Measurements from ENCODE around the gene NEK4. TPM values are rescaled to one million over a fixed set of nuclear protein-coding genes. Genes with fewer than 3 reads are reported as not detected.
A peak's percentile ranks its signal among the peaks of the same experiment; 100 is the strongest.

The NEK4 gene
- total RNA-seq, 6 experiments from 2014 or later, result 19.9 to 25.0 (median 21.7) TPM

DNA sequence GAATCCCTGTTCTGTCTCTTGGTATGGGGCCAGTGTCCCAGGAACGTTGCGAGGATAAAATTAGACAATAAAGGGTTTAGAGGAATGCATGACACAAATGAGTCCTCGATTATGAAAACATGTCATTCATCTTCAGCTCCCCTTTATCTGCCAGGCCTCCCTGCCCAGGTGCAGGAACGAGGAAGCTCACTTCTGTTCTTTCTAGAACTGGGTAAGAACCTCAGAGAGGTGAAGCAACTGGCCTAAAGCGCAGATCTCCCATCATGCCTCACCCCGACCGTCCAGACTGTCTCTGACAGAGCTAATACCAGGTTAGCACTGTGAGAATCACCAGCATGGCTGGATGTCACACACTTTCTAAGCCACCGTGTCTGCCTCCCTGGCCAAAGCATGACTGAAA, 5.1 kb upstream of the NEK4 start:
- TF ChIP-seq, protein P1, sequence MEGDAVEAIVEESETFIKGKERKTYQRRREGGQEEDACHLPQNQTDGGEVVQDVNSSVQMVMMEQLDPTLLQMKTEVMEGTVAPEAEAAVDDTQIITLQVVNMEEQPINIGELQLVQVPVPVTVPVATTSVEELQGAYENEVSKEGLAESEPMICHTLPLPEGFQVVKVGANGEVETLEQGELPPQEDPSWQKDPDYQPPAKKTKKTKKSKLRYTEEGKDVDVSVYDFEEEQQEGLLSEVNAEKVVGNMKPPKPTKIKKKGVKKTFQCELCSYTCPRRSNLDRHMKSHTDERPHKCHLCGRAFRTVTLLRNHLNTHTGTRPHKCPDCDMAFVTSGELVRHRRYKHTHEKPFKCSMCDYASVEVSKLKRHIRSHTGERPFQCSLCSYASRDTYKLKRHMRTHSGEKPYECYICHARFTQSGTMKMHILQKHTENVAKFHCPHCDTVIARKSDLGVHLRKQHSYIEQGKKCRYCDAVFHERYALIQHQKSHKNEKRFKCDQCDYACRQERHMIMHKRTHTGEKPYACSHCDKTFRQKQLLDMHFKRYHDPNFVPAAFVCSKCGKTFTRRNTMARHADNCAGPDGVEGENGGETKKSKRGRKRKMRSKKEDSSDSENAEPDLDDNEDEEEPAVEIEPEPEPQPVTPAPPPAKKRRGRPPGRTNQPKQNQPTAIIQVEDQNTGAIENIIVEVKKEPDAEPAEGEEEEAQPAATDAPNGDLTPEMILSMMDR (IDR thresholded peaks at IDR 0.05), result no peak
- no peak for DNase-seq
- peaks cover 24% of the 10 kb centered on the region for H3K27me3 Mint-ChIP-seq (ENCODE audit: insufficient read depth)
- H3K9me3 Mint-ChIP-seq, result no peaks in the 10 kb centered on the region
- H3K4me1 Mint-ChIP-seq (ENCODE audit: low read depth), result peaks cover 10% of the 10 kb centered on the region; the same call in 1 of the 2 replicates
- H3K36me3 Mint-ChIP-seq (ENCODE audit: low read depth), result no peaks in the 10 kb centered on the region
- no peak overlapping the region for H3K4me3 Mint-ChIP-seq
- no peak overlapping the region for H3K27ac Mint-ChIP-seq

DNA sequence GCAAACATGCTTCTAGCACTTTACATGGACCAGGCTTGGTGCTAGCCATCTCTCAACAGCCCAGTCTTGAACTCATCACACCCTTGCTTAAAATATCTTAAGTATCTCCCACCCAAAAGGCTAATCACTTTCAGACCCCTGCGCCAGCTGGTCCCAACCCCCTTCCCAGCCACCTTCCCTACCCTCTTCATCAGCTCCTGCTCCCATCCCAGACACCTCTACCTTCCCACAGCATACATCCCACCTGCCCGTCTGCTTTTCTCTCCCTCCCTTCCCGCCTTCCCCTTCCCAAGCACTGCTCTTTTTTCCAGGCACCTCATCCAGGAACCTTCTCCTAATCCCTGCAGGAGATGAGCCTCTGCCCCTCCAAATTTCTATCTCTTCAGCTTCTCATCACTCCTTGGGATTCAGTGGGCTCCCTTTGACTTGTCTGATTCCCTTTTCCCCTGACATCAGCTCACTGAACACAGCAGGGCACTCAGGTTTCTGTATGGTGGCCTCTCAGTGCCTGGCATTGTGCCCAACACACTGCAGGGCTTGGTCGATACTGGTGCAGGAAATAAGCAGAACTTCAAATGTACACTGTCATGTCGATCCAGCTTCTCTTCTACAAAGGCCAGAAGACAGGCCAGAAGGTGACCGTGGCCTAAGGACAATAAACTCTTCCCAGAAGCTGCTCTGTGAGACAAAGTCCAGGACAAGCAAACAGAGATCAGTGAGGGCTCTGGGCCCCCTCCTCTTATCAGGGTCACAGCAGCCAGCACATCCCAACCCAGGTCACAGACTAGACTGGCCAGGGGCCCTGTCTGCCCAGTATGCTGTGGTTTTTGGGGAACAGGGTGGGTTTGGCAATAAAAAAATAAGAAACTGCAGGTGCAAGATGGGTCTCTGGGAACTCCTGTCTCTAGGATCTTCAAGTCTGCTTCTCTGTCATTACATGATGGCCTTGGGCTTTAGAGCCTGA, 4.4 kb upstream of the NEK4 start:
- Mint-ChIP-seq H3K4me1 (ENCODE audit: low read depth) (peaks cover 11% of the 10 kb centered on the region), H3K36me3 (ENCODE audit: low read depth) (no peaks in the 10 kb centered on the region), H3K4me3 (no peak overlapping the region), H3K9me3 (no peaks in the 10 kb centered on the region), H3K27me3 (ENCODE audit: insufficient read depth) (peaks cover 19% of the 10 kb centered on the region), H3K27ac (no peak overlapping the region)
- TF ChIP-seq, protein P1 (IDR thresholded peaks at IDR 0.05), result no peak
- no peak for DNase-seq

DNA sequence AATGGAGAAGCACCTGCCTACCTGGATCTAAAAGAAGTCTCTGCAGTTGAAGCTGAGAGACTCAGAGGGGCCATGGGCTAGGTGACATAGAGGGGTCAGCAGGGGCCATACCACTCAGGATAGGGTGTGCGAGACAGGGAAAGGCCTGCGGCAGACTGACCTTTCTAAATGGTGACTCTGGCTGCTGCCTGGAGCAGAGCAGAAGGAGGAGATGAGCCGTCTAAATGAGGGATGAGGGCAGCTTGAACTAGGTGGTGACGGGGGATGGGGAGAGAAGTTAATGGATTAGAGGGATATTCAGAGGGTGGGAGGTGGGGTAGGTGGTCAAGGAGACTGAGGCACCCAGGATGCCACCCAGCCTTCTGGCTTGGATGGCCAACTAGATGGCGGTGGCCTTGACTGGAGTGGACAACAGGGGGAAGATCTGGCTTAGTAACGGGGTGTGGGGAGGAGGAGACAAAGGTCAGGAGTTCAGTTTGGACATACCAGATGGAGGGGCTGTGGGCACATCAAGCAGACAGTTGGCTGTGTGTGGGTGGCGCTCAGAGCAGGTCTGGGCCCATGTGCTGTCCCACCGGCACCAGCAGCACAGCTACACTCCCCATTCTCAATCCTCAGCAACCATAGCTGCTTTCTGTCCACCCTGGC, 3.5 kb upstream of the NEK4 start:
- no peak overlapping the region for H3K27ac Mint-ChIP-seq
- TF ChIP-seq, protein P1 (IDR thresholded peaks at IDR 0.05), result no peak
- no peaks in the 10 kb centered on the region for H3K36me3 Mint-ChIP-seq (ENCODE audit: low read depth)
- H3K27me3 Mint-ChIP-seq (ENCODE audit: insufficient read depth), result peaks cover 13% of the 10 kb centered on the region
- no peaks in the 10 kb centered on the region for H3K9me3 Mint-ChIP-seq
- DNase-seq, result no peak
- H3K4me1 Mint-ChIP-seq (ENCODE audit: low read depth), result peaks cover 21% of the 10 kb centered on the region
- H3K4me3 Mint-ChIP-seq, result no peak overlapping the region

DNA sequence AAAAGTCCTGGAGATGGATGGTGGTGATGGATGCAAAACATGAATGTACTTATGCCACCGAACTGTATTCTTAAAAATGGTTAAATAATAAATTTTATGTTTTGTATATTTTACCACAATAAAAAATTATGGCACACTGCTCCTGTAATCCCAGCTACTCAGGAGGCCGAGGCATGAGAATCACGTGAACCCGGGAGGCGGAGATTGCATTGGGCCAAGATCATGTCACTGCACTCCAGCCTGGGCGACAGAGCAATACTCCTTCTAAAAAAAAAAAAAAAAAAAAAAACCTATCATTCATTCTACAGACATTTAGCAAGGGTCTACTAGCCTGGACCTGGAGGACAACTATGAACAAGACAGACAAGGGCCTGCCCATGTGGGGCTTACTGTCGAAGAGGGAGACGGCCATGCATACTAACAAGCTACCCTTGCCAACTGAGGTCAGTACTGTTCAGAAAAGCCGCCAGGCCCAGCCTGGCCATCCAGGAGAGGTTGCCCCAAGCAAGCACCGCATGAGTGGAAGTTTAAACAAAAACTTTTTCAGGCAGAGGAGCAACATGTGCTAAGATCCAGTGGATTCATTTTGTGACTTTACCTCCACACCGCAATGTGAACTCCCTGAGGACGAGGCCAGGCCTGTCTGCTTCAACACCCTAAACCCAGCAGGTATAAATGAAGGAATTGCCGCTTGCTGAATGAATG, 2.8 kb upstream of the NEK4 start:
- H3K27ac Mint-ChIP-seq, result no peak overlapping the region
- H3K4me3 Mint-ChIP-seq, result no peak overlapping the region
- DNase-seq, result no peak
- peaks cover 13% of the 10 kb centered on the region for H3K27me3 Mint-ChIP-seq (ENCODE audit: insufficient read depth)
- H3K36me3 Mint-ChIP-seq (ENCODE audit: low read depth), result no peaks in the 10 kb centered on the region
- H3K4me1 Mint-ChIP-seq (ENCODE audit: low read depth), result peaks cover 22% of the 10 kb centered on the region
- no peaks in the 10 kb centered on the region for H3K9me3 Mint-ChIP-seq
- TF ChIP-seq, protein P1 (IDR thresholded peaks at IDR 0.05), result no peak

DNA sequence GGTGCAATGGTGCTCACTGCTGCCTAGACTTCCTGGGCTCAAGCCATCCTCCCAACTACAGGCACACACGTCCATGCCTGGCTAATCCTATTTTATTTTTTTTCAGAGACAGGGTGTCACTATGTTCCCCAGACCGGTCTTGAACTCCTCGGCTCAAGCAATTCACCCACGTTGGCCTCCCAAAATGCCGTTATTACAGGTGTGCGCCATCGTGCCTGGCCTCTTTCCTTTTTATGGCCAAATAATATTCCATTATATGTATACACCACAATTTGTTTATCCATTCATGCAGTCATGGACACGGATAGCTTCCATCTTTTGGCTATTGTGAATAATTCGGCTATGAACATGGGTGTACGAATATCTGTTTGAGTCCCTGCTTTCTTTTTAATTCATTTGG, 962 bp upstream of the NEK4 start:
- Mint-ChIP-seq H3K4me1 (ENCODE audit: low read depth) (peaks cover 22% of the 10 kb centered on the region), H3K4me3 (peak overlapping the region; percentile 95), H3K27ac (peak overlapping the region; percentile 92), H3K36me3 (ENCODE audit: low read depth) (no peaks in the 10 kb centered on the region), H3K9me3 (no peaks in the 10 kb centered on the region), H3K27me3 (ENCODE audit: insufficient read depth) (peaks cover 6% of the 10 kb centered on the region)
- no peak for DNase-seq
- TF ChIP-seq, protein P1 (IDR thresholded peaks at IDR 0.05), result no peak

Data from HFFc6 (cell line).